ENCODE data around the gene HTR3A.

Gene HTR3A

DNA sequence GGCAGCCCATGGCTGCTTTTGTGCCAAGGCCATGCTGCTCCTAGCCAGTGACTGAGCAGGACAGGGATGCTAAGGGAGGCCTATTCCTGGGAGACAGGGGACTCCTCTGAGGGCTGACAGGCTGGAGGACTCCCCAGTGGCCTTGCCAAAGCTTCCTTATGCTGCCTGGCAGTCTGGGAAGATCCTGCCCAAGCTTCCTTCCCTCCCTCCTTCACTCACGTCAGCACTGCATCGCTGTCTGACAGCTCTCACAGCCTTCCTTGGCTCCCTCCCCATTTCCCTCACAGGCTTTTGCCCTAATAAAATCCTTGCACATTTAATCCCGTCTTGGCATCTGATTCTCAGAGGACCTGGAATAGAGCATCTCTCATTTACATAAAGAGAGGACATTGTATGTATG lies 26.5 kb downstream of the HTR3A start:
- no peaks in the 10 kb centered on the region for H3K36me3 ChIP-seq
- peaks cover 25% of the 10 kb centered on the region for H3K27me3 ChIP-seq
- no peaks in the 10 kb centered on the region for H3K9me3 ChIP-seq
- no peak overlapping the region for H3K27ac ChIP-seq
- TF ChIP-seq, protein P1, sequence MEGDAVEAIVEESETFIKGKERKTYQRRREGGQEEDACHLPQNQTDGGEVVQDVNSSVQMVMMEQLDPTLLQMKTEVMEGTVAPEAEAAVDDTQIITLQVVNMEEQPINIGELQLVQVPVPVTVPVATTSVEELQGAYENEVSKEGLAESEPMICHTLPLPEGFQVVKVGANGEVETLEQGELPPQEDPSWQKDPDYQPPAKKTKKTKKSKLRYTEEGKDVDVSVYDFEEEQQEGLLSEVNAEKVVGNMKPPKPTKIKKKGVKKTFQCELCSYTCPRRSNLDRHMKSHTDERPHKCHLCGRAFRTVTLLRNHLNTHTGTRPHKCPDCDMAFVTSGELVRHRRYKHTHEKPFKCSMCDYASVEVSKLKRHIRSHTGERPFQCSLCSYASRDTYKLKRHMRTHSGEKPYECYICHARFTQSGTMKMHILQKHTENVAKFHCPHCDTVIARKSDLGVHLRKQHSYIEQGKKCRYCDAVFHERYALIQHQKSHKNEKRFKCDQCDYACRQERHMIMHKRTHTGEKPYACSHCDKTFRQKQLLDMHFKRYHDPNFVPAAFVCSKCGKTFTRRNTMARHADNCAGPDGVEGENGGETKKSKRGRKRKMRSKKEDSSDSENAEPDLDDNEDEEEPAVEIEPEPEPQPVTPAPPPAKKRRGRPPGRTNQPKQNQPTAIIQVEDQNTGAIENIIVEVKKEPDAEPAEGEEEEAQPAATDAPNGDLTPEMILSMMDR (IDR thresholded peaks at IDR 0.05): no peak
- no peak overlapping the region for H3K4me3 ChIP-seq (ENCODE audit: low read depth in 1 of 2, low read length in 1 of 2)
- no peaks in the 10 kb centered on the region for H3K4me1 ChIP-seq (ENCODE audit: control insufficient read depth in 1 of 2, insufficient read depth in 1 of 2, low read depth in 1 of 2, low read length in 1 of 2)

DNA sequence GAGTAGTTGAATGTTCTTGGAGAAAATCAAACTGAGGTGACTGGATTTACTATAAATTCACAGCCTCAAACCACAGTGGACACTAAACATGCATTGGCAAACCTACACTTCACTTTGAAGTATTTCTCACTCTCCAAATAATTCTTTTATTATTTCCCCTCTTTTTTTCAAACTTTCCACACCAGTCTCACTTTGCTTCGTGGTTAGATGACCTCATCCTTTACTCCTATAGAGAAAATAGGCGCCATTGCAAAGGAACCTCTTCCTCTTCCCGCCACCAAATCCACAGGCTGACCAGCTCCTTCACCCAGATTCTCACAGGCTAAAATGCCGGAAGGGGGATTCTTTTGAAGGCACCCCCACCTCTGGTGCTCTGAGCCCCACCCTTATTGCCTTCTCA lies 33.4 kb downstream of the HTR3A start:
- no peak overlapping the region for H3K4me3 ChIP-seq (ENCODE audit: low read depth in 1 of 2, low read length in 1 of 2)
- H3K4me1 ChIP-seq (ENCODE audit: control insufficient read depth in 1 of 2, insufficient read depth in 1 of 2, low read depth in 1 of 2, low read length in 1 of 2): no peaks in the 10 kb centered on the region
- H3K36me3 ChIP-seq: no peaks in the 10 kb centered on the region
- TF ChIP-seq, protein P1 (IDR thresholded peaks at IDR 0.05): no peak
- no peak overlapping the region for H3K27ac ChIP-seq
- peaks cover 53% of the 10 kb centered on the region for H3K27me3 ChIP-seq
- no peaks in the 10 kb centered on the region for H3K9me3 ChIP-seq

DNA sequence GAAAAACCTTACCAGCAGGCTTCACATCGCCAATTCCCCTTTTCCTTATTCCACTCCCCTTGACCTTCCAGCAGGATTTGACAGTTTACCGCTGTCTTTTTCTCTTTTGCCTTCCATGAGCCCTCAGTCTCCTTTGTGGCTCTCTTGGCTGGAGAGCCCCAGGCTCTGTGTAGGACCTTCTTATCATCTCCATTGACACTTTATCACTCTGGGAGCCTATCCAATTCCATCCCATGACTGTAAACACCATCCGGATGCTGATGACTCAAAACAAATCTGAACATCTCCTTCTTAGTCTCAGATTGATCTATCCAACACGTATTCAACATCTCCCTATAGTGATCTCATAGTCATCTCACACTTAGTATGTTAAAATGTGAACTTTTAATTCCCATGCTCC lies 36.0 kb downstream of the HTR3A start:
- Histone ChIP-seq H3K27ac (no peak overlapping the region), H3K4me3 (ENCODE audit: low read depth in 1 of 2, low read length in 1 of 2) (no peak overlapping the region), H3K36me3 (no peaks in the 10 kb centered on the region), H3K4me1 (ENCODE audit: control insufficient read depth in 1 of 2, insufficient read depth in 1 of 2, low read depth in 1 of 2, low read length in 1 of 2) (no peaks in the 10 kb centered on the region), H3K9me3 (no peaks in the 10 kb centered on the region), H3K27me3 (peaks cover 45% of the 10 kb centered on the region)
- TF ChIP-seq, protein P1 (IDR thresholded peaks at IDR 0.05): no peak

DNA sequence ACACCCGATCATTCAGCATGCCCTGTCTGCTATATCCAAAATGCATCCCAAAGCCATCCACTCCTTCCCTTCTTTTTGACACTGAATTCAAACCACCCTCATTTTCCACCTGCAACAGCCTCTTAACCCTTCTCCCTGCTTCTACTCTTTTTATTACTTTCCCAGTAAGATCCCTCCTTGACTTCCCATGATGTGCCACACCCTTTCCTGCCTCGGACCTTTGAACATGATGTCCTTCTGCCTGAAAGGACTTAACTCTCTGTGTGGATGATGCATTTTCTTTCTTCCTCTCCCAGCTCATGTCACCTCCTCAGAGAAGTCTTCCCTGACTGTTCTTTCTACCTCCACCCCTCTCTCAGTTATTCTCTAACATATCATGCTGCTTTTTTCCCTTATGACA lies 36.5 kb downstream of the HTR3A start:
- Histone ChIP-seq H3K4me1 (ENCODE audit: control insufficient read depth in 1 of 2, insufficient read depth in 1 of 2, low read depth in 1 of 2, low read length in 1 of 2) (no peaks in the 10 kb centered on the region), H3K27ac (no peak overlapping the region), H3K4me3 (ENCODE audit: low read depth in 1 of 2, low read length in 1 of 2) (no peak overlapping the region), H3K36me3 (no peaks in the 10 kb centered on the region), H3K27me3 (peaks cover 45% of the 10 kb centered on the region), H3K9me3 (no peaks in the 10 kb centered on the region)
- TF ChIP-seq, protein P1 (IDR thresholded peaks at IDR 0.05): no peak

DNA sequence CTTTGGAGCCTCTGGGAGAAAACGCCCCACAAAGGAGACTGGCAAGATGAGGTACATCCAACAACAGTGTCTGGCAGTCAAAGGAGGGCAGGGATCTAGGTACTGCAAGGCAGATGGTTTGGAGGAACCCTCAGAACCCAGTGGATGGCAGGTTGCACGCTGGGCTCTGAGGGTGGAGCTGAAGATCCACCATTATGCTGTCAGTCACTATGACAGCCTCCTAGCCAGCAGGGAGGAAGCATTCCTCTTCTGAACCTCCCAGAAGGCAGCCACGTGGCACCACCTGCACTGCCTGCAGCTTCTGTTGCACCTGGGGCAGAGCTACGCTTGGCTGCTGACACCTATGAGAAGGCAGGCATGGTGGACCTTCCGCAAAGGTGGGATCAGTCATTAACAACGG lies 40.2 kb downstream of the HTR3A start:
- H3K4me1 ChIP-seq (ENCODE audit: control insufficient read depth in 1 of 2, insufficient read depth in 1 of 2, low read depth in 1 of 2, low read length in 1 of 2): no peaks in the 10 kb centered on the region
- no peaks in the 10 kb centered on the region for H3K36me3 ChIP-seq
- H3K4me3 ChIP-seq (ENCODE audit: low read depth in 1 of 2, low read length in 1 of 2): no peak overlapping the region
- TF ChIP-seq, protein P1 (IDR thresholded peaks at IDR 0.05): no peak
- no peak overlapping the region for H3K27ac ChIP-seq
- H3K9me3 ChIP-seq: no peaks in the 10 kb centered on the region
- H3K27me3 ChIP-seq: peaks cover 19% of the 10 kb centered on the region

DNA sequence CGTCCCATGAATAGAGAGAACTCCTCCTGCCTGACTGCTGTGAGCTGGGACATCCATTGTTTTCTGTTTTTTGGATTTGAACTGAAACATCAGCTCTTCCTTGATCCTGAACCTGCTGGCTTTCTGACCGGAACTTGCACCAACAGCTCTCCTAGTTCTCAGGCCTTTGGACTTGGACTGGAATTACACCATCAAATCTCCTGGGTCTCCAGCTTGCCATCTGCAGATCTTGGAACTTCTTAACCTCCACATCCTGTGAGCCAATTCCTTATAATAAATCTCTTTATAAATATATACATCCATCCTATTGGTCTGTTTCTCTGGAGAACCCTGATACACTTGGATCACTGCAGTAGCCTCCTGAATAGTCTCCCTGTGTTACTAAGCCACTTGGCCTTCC lies 42.1 kb downstream of the HTR3A start:
- Histone ChIP-seq H3K27me3 (peaks cover 7% of the 10 kb centered on the region), H3K9me3 (no peaks in the 10 kb centered on the region), H3K4me3 (ENCODE audit: low read depth in 1 of 2, low read length in 1 of 2) (no peak overlapping the region), H3K27ac (no peak overlapping the region), H3K36me3 (no peaks in the 10 kb centered on the region), H3K4me1 (ENCODE audit: control insufficient read depth in 1 of 2, insufficient read depth in 1 of 2, low read depth in 1 of 2, low read length in 1 of 2) (no peaks in the 10 kb centered on the region)
- TF ChIP-seq, protein P1 (IDR thresholded peaks at IDR 0.05): no peak
